ENCODE measurements around the gene PTDSS2. TPM values are rescaled to one million over a fixed set of nuclear protein-coding genes. Genes with fewer than 3 reads are reported as not detected.
"Not testable (repeated sequence)": the region's sequence is repeated elsewhere in the genome, so short reads cannot be mapped to it uniquely, and the experiment has no call there.

PTDSS2 gene
- total RNA-seq, 4 donors from 2014 or later: 23.9 to 58.3 (median 30.2) TPM

DNA sequence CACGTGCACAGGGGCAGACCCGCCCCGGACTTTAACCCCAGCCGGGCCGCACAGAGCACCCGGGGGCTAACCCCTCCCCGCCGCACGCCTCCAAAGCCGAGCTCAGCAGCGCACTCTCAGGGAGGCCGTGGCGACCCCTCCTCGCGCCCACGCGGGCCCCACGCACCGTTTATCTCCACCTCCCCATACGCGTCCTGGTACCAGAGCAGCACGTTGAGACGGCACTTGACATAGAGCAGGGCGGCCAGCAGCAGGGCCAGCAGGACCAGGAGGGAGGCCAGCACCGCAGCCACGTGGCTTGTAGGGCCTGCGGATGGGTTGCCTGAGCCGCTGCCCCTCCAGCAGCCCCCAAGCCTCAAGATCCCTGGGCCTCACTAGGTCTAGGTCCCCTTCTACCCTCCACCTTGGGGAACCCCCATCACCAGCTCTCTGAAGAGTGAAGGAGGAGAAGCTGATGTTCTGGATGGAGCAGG, 42.4 kb upstream of the PTDSS2 start:
- DNase-seq (ENCODE audit: extremely low spot score): no peak
- TF ChIP-seq EP300 (IDR thresholded peaks at IDR 0.05) (no peak), POLR2AphosphoS5 (IDR thresholded peaks at IDR 0.05) (no peak), POLR2A (IDR thresholded peaks at IDR 0.05; ENCODE audit: low read depth) (no peak)
- TF ChIP-seq, protein P1, sequence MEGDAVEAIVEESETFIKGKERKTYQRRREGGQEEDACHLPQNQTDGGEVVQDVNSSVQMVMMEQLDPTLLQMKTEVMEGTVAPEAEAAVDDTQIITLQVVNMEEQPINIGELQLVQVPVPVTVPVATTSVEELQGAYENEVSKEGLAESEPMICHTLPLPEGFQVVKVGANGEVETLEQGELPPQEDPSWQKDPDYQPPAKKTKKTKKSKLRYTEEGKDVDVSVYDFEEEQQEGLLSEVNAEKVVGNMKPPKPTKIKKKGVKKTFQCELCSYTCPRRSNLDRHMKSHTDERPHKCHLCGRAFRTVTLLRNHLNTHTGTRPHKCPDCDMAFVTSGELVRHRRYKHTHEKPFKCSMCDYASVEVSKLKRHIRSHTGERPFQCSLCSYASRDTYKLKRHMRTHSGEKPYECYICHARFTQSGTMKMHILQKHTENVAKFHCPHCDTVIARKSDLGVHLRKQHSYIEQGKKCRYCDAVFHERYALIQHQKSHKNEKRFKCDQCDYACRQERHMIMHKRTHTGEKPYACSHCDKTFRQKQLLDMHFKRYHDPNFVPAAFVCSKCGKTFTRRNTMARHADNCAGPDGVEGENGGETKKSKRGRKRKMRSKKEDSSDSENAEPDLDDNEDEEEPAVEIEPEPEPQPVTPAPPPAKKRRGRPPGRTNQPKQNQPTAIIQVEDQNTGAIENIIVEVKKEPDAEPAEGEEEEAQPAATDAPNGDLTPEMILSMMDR (IDR thresholded peaks at IDR 0.05): no peak
- Histone ChIP-seq H3K9me3 (no peaks in the 10 kb centered on the region), H3K36me3 (no peaks in the 10 kb centered on the region), H3K4me3 (peak overlapping the region; percentile 62 to 86 (median 71)), H3K27me3 (peaks cover 0 to 17% (median 3%) of the 10 kb centered on the region in 4 donors), H3K27ac (replicated peaks in 1 of 4) (peak overlapping the region in 3 of 4 donors; percentile 18 to 75 (median 47)), H3K4me1 (peaks cover 16 to 26% (median 24%) of the 10 kb centered on the region in 4 donors)
- intact Hi-C loops (cut with DNase I): loop anchor here (2.0 to 5.0 kb wide), 2 partner anchors 41 to 105 kb away; no protein-coding TSS in a partner anchor
- 75% methylated on average over 16 of the region's 28 CpGs for WGBS

DNA sequence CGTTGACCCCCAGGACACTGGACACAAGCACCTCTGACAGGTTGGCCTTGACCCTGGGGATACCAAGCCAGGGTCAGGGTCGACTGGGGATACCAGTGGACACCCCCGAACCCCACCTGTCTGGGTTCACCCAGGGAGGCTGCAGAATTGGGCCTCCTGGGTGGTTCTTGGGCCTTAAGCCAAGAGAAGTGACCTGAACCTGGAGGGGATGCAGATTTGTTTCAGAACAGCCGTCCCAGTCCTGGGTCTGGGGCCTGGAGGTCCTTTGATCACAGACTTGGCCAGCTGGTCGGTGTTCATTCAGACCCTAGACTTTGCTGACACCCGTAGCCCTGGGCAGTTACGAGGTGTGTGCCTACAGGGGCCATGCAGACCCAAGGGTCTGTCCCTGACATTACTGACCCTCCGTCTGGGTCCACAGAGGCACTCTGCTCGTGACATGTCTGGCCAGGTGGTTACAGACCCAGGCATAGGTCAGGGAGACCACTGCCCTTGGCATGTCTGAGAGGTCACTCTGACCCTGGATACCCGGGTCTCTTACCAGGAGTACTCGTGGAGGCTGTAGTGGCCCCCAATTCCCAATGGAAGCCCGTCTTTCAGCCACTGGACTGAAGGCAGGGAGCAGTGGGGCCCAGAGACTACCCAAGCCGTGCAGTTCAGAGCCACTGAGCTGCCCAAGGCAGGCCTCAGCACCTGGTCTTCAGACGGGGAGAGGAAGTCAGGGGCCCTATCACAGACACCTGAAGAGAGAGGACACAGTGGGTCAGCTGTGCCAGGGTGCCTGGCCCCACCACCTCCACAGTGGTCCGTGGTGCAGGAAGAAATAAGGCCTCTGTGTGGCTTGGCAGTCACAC, 41.7 kb upstream of the PTDSS2 start:
- H3K36me3 ChIP-seq: no peaks in the 10 kb centered on the region
- H3K4me1 ChIP-seq: peaks cover 16 to 26% (median 24%) of the 10 kb centered on the region in 4 donors
- H3K4me3 ChIP-seq: no peak overlapping the region
- DNase-seq (ENCODE audit: extremely low spot score): no peak
- WGBS: 89% methylated on average over 11 of the region's 15 CpGs
- peaks cover 0 to 12% (median under 1%) of the 10 kb centered on the region in 4 donors for H3K27me3 ChIP-seq
- no peak for TF ChIP-seq POLR2AphosphoS5 (IDR thresholded peaks at IDR 0.05)
- TF ChIP-seq, protein P1 (IDR thresholded peaks at IDR 0.05): no peak
- no peak for TF ChIP-seq EP300 (IDR thresholded peaks at IDR 0.05)
- TF ChIP-seq POLR2A (IDR thresholded peaks at IDR 0.05; ENCODE audit: low read depth): no peak
- H3K9me3 ChIP-seq: no peaks in the 10 kb centered on the region
- intact Hi-C loops (cut with DNase I): loop anchor here (5.0 kb wide), 1 partner anchor 104 kb away; no protein-coding TSS in a partner anchor
- no peak overlapping the region for H3K27ac ChIP-seq (replicated peaks in 1 of 4)

DNA sequence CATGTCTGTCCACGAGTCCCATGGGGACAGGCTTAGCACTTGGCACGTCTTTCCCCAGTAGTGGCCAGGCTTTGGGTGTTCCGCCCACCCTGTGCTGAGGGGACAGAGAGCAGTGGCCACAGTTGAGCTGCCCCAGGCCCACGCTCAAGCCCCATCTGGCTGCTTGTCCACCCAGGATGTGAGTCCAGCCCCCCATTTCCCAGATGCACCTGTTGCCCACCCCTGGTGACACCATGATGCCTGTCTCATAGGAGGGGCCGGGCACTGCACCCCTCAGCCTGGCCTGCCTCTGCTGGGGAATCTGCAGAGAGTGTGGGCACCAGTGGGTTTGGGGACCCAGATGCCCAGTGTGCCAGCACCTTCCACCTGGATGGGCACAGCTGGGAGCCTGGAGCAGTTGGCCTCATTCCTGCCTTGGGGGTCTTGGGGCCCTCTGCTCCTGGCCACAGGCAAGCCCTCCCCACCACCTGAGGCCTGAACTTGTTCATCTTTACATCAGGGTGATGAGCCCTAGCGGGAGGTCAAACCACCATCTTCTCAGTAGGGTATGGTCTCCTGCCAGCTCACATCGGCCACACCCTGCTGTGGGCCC, 41.0 kb upstream of the PTDSS2 start:
- TF ChIP-seq, protein P1 (IDR thresholded peaks at IDR 0.05): no peak
- TF ChIP-seq EP300 (IDR thresholded peaks at IDR 0.05) (no peak), POLR2A (IDR thresholded peaks at IDR 0.05; ENCODE audit: low read depth) (no peak), POLR2AphosphoS5 (IDR thresholded peaks at IDR 0.05) (no peak)
- H3K27ac ChIP-seq (replicated peaks in 1 of 4): no peak overlapping the region
- no peaks in the 10 kb centered on the region for H3K36me3 ChIP-seq
- no peaks in the 10 kb centered on the region for H3K9me3 ChIP-seq
- H3K4me3 ChIP-seq: no peak overlapping the region
- intact Hi-C loops (cut with DNase I): loop anchor here (5.0 kb wide), 1 partner anchor 103 kb away; no protein-coding TSS in a partner anchor
- no peak for DNase-seq (ENCODE audit: extremely low spot score)
- H3K27me3 ChIP-seq: peaks cover 0 to 14% (median 0%) of the 10 kb centered on the region in 4 donors
- peaks cover 16 to 26% (median 24%) of the 10 kb centered on the region in 4 donors for H3K4me1 ChIP-seq
- WGBS: 96% methylated on average over 4 of the region's 7 CpGs

DNA sequence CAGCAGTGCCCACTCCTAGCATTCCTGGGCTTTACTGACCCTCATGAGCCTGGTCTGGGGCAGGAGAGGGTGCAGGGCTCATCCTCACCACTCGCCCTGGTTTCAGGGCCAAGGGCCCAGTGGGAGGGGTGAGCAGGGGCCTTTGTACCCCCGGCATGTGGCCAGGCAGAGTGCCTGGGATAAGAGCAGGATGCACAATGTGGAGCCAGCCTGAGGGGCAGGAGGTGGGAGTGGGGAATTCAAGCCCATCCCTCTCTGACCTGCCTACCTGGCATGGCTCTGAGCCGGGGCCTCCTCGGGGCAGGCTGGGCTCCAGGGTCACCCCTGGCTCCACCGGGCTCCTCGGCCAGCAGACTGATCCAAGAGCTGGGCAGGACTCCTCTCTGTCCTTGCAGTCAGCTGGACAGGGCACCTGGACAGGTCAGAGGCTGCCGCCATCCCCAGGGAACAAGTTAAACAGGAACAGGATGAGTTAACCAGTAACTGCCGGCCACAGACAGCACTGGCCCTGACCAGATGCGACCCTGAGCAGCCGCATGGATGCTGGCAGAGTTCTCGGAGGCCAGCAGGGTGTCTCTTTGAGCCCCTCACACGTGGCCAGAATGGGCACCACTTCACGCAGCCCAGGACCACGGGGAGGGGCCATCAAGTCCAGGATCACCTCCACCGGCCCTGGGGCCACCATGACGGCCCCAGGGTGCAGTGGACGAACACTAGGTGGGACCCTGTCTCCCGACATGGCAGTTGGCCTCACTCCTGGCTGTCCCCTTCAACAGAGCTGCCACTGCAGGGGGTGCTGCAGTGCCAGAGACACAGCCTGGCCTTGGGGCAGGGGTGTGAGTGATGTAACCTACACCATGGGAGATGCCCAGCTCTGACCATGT, 40.2 kb upstream of the PTDSS2 start:
- Histone ChIP-seq H3K9me3 (no peaks in the 10 kb centered on the region), H3K27ac (replicated peaks in 1 of 4) (no peak overlapping the region), H3K4me3 (no peak overlapping the region), H3K27me3 (peaks cover 0 to 21% (median 0%) of the 10 kb centered on the region in 4 donors), H3K36me3 (no peaks in the 10 kb centered on the region), H3K4me1 (peaks cover 16 to 26% (median 24%) of the 10 kb centered on the region in 4 donors)
- DNase-seq (ENCODE audit: extremely low spot score): no peak
- TF ChIP-seq, protein P1 (IDR thresholded peaks at IDR 0.05): no peak
- no peak for TF ChIP-seq POLR2A (IDR thresholded peaks at IDR 0.05; ENCODE audit: low read depth)
- intact Hi-C loops (cut with DNase I): loop anchor here (5.0 kb wide), 1 partner anchor 102 kb away; no protein-coding TSS in a partner anchor
- WGBS: 89% methylated on average over 4 of the region's 18 CpGs

DNA sequence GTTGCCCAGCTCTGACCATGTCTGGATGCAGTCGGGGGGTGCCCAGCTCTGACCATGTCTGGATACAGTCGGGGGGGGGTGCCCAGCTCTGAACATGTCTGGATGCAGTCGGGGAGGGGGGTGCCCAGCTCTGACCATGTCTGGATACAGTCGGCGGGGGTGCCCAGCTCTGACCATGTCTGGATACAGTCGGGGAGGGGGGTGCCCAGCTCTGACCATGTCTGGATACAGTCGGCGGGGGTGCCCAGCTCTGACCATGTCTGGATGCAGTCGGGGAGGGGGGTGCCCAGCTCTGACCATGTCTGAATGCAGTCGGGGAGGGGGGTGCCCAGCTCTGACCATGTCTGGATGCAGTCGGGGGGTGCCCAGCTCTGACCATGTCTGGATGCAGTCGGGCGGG, 39.4 kb upstream of the PTDSS2 start:
- Histone ChIP-seq H3K4me1 (peaks cover 11 to 25% (median 20%) of the 10 kb centered on the region in 4 donors), H3K27me3 (peaks cover 0 to 30% (median 5%) of the 10 kb centered on the region in 4 donors)
- DNase-seq (ENCODE audit: extremely low spot score); intact Hi-C loops (cut with DNase I); H3K4me3 ChIP-seq; H3K27ac ChIP-seq (replicated peaks in 1 of 4); H3K9me3 ChIP-seq; H3K36me3 ChIP-seq: not testable (repeated sequence)
- WGBS: no CpG with 5 or more reads among the region's 13 CpGs

DNA sequence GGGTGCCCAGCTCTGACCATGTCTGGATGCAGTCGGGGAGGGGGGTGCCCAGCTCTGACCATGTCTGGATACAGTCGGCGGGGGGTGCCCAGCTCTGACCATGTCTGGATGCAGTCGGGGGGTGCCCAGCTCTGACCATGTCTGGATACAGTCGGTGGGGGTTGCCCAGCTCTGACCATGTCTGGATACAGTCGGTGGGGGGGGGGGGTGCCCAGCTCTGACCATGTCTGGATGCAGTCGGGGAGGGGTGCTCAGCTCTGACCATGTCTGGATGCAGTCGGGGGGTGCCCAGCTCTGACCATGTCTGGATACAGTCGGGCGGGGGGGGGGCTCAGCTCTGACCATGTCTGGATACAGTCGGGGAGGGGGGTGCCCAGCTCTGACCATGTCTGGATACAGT, 38.6 kb upstream of the PTDSS2 start:
- H3K27ac ChIP-seq (replicated peaks in 1 of 4); H3K4me3 ChIP-seq; H3K9me3 ChIP-seq; intact Hi-C loops (cut with DNase I); H3K36me3 ChIP-seq; DNase-seq (ENCODE audit: extremely low spot score): not testable (repeated sequence)
- H3K27me3 ChIP-seq: peaks cover 0 to 38% (median 13%) of the 10 kb centered on the region in 4 donors
- 95% methylated on average over 6 of the region's 11 CpGs for WGBS
- peaks cover 7 to 25% (median 20%) of the 10 kb centered on the region in 4 donors for H3K4me1 ChIP-seq
